Measurements from ENCODE around the gene RGMB. TPM values are rescaled to one million over a fixed set of nuclear protein-coding genes. Genes with fewer than 3 reads are reported as not detected.
"Not testable (repeated sequence)": the region's sequence is repeated elsewhere in the genome, so short reads cannot be mapped to it uniquely, and the experiment has no call there.

Gene RGMB
- total and polyA plus RNA-seq, 12 donors: 1.7 to 16.6 (median 13.6) TPM

DNA sequence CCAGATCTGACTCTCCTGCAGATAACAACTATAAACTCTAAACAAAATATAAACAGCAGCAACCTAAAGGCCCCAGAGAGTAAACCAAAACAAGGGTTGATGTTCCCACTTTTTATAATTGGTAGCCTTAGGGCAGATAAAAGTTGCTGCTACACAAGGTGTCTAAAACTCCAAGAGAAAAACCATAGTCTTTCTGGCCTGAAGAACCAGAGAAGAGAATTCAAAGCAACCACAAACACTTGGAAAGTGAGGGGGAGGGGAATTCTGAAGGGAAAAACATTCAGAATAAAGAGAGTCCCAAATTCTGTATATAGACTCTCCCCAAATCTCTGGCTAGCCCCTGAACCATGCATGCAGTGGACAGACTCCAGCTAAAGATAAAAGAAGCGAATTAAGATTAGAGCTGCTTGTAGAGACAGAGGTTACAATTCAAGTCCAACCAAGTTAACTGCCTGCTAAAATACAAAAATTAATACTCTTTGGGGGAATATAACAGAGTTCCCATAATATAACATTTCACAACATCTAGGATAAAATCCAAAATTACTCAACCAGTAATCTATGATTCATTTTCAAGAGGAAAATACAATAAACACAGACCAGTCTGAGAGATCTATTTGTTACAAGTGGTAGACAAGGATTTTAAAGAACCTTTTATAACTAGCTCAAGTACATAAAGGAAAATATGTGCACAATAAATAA, 37.5 kb upstream of the RGMB start:
- no peaks in the 10 kb centered on the region for H3K4me1 ChIP-seq
- DNase-seq (no peak), ATAC-seq (peak in 2 of 8 donors; percentile 15 to 33)
- TF ChIP-seq CTCF (IDR thresholded peaks at IDR 0.05): no peak
- peaks cover 0 to 4% (median 0%) of the 10 kb centered on the region in 7 donors for H3K27me3 ChIP-seq
- no peak overlapping the region for H3K4me3 ChIP-seq
- peaks cover 0 to 14% (median 0%) of the 10 kb centered on the region in 11 donors for H3K9me3 ChIP-seq
- intact Hi-C loops (cut with DNase I): no loop called here
- 29 to 57% methylated on average over 1 of the region's 1 CpG for WGBS, 2 donors
- H3K36me3 ChIP-seq: no peaks in the 10 kb centered on the region
- H3K27ac ChIP-seq: no peak overlapping the region

DNA sequence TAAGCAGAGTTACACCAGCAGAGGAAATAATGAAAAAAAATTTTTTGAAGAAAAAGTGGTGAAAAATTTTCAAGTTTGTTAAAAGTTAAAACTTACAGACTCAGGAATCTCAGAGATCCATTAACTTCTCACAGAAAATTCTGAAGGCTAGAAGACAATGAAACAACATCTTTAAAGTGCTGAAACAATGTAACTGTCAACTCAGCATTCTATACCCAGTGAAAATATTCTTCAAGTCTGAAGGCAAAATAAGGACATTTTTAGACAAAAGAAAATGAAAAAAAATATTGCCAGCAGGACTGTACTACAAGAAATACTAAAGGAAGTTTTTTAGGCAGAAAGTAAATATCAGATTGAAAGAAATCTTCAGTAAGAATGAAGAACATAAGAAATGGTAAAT, 36.7 kb upstream of the RGMB start:
- Histone ChIP-seq H3K4me1 (no peaks in the 10 kb centered on the region), H3K27me3 (peaks cover 0 to 4% (median 0%) of the 10 kb centered on the region in 7 donors), H3K27ac (no peak overlapping the region), H3K4me3 (no peak overlapping the region), H3K36me3 (no peaks in the 10 kb centered on the region), H3K9me3 (peaks cover 0 to 14% (median 0%) of the 10 kb centered on the region in 11 donors)
- intact Hi-C loops (cut with DNase I): no loop called here
- no peak for DNase-seq
- TF ChIP-seq CTCF (IDR thresholded peaks at IDR 0.05): no peak
- ATAC-seq: no peak

- peaks cover 0 to 14% (median 0%) of the 10 kb centered on the region in 11 donors for H3K9me3 ChIP-seq
- H3K4me3 ChIP-seq; H3K27ac ChIP-seq; H3K27me3 ChIP-seq; H3K4me1 ChIP-seq; H3K36me3 ChIP-seq; ATAC-seq; intact Hi-C loops (cut with DNase I); DNase-seq: not testable (repeated sequence)
- 82 to 83% methylated on average over 9 of the region's 9 CpGs for WGBS, 2 donors
Measured at GRCh38 chr5:98737441-98737840, 36.0 kb upstream of the RGMB start.

GRCh38 chr5:98738481-98739149, 34.8 kb upstream of the RGMB start:
- ATAC-seq; H3K4me3 ChIP-seq; DNase-seq; H3K27ac ChIP-seq; intact Hi-C loops (cut with DNase I); H3K36me3 ChIP-seq; H3K27me3 ChIP-seq; H3K4me1 ChIP-seq: not testable (repeated sequence)
- 92 to 94% methylated on average over 4 of the region's 4 CpGs for WGBS, 2 donors
- peaks cover 0 to 14% (median 0%) of the 10 kb centered on the region in 11 donors for H3K9me3 ChIP-seq

- no peak for TF ChIP-seq CTCF (IDR thresholded peaks at IDR 0.05)
- Histone ChIP-seq H3K27ac (no peak overlapping the region), H3K4me1 (no peaks in the 10 kb centered on the region), H3K36me3 (no peaks in the 10 kb centered on the region), H3K27me3 (peaks cover 0 to 9% (median 0%) of the 10 kb centered on the region in 7 donors), H3K9me3 (peaks cover 0 to 19% (median 0%) of the 10 kb centered on the region in 11 donors), H3K4me3 (no peak overlapping the region)
- ATAC-seq (no peak), DNase-seq (no peak)
- intact Hi-C loops (cut with DNase I): no loop called here
- 79 to 95% methylated on average over 1 of the region's 1 CpG for WGBS, 2 donors
Measured at GRCh38 chr5:98741926-98742325, 31.5 kb upstream of the RGMB start.

All from heart right ventricle (tissue), 16 donors.